Astrocyte (in vitro differentiated cells and primary cell): ENCODE measurements around the gene PNPLA5.

Experiments used
- EZH2 ChIP-seq: IDR thresholded peaks from 2 replicates; pipeline ENCODE4 v1.6.1; 2012; ENCODE audit warnings: mild to moderate bottlenecking, low read length, inconsistent platforms; ENCODE audit not compliant: insufficient read depth
- TF ChIP-seq, protein P1 (sequence below): IDR thresholded peaks from 2 replicates; pipeline ENCODE4 v1.5.1; 2011; ENCODE audit warnings: low read depth, mild to moderate bottlenecking, inconsistent platforms, low read length, moderate library complexity; ENCODE audit not compliant: insufficient read depth

DNA sequence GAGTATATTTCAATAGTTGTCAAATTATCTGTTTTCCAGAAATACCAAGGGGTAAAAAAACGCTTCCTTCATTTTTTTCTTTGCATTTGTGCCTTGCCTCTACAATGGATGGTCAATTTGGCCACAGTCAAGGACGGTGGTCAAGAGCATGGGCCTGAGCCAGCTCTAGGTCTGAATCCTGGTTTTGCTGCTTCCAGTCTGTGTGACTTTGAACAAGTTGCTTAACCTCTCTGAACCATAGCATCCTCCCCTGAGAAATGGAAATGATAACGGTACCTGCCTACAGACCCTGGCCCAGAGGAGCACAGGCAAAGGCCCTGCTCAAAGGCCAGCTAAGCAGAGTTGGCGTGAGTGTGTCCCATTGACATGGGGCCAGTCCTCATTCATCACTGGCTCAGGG lies 3.1 kb downstream of the PNPLA5 start:
- TF ChIP-seq, protein P1, sequence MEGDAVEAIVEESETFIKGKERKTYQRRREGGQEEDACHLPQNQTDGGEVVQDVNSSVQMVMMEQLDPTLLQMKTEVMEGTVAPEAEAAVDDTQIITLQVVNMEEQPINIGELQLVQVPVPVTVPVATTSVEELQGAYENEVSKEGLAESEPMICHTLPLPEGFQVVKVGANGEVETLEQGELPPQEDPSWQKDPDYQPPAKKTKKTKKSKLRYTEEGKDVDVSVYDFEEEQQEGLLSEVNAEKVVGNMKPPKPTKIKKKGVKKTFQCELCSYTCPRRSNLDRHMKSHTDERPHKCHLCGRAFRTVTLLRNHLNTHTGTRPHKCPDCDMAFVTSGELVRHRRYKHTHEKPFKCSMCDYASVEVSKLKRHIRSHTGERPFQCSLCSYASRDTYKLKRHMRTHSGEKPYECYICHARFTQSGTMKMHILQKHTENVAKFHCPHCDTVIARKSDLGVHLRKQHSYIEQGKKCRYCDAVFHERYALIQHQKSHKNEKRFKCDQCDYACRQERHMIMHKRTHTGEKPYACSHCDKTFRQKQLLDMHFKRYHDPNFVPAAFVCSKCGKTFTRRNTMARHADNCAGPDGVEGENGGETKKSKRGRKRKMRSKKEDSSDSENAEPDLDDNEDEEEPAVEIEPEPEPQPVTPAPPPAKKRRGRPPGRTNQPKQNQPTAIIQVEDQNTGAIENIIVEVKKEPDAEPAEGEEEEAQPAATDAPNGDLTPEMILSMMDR, result no peak
- TF ChIP-seq EZH2, result no peak
